Measurements from ENCODE around the gene APBB1IP. TPM values are rescaled to one million over a fixed set of nuclear protein-coding genes. Genes with fewer than 3 reads are reported as not detected.

The APBB1IP gene
- total and polyA plus RNA-seq, 4 donors, result 5.4 to 33.5 (median 19.1) TPM

DNA sequence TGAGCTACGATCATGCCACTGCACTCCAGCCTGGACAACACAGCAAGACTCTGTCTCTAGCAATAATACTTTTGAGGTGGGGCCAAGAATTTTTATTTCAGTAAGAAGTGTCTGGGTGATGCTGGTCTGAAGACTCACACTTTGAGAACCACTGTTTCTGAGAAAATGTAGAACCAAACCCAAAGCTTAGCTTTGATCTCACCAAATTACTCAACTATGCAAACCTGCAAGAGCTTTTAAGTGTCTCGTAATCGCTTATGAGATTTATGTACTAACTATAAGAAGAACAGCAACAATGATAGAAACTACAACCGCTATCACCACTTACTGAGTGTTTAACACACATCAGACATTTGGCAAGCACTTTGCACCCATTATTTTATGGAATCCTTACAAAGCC, 29.5 kb downstream of the APBB1IP start:
- Histone ChIP-seq H3K9me3 (ENCODE audit: control insufficient read depth in 4 of 4, insufficient read depth in 3 of 4, low read length in 3 of 4) (no peaks in the 10 kb centered on the region), H3K27ac (ENCODE audit: low read depth in 1 of 2, low read length in 1 of 2) (no peak overlapping the region), H3K4me1 (ENCODE audit: control insufficient read depth in 5 of 5, insufficient read depth in 5 of 5, low read length in 5 of 5) (no peaks in the 10 kb centered on the region), H3K36me3 (ENCODE audit: control insufficient read depth in 4 of 4, insufficient read depth in 4 of 4, low read length in 4 of 4) (no peaks in the 10 kb centered on the region), H3K9ac (ENCODE audit: insufficient read depth in 1 of 2, low read length in 2 of 2) (no peak overlapping the region), H3K27me3 (ENCODE audit: control insufficient read depth in 3 of 3, insufficient read depth in 3 of 3, low read length in 2 of 3) (no peaks in the 10 kb centered on the region), H3K4me3 (no peak overlapping the region)
- no peak for TF ChIP-seq CTCF (IDR thresholded peaks at IDR 0.05; ENCODE audit: control extremely low read depth, extremely low read depth)
- DNase-seq, result no peak
- no peak for ATAC-seq (ENCODE audit: insufficient read depth, low FRiP score)
- WGBS, 2 donors, result 79 to 90% methylated on average over 4 of the region's 4 CpGs

DNA sequence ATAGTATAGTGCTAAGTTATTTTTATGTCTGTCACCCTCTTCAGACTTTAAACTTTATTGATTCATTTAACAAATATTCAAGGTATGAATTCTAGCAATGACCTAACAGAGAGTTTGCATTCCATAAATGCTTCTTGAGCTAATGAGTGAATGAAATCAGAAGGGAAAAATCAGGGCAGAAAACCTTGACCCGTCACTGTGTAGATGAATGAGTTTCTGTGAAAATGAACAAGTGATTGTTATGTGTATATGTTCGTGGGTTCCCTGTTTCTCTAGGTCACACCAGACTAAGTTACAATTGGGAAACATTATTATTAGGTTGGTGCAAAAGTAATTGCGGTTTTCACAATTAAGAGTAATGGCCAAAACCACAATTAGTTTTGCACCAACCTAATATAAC, 30.1 kb downstream of the APBB1IP start:
- no peak for TF ChIP-seq CTCF (IDR thresholded peaks at IDR 0.05; ENCODE audit: control extremely low read depth, extremely low read depth)
- Histone ChIP-seq H3K27me3 (ENCODE audit: control insufficient read depth in 3 of 3, insufficient read depth in 3 of 3, low read length in 2 of 3) (no peaks in the 10 kb centered on the region), H3K9ac (ENCODE audit: insufficient read depth in 1 of 2, low read length in 2 of 2) (no peak overlapping the region), H3K4me1 (ENCODE audit: control insufficient read depth in 5 of 5, insufficient read depth in 5 of 5, low read length in 5 of 5) (no peaks in the 10 kb centered on the region), H3K9me3 (ENCODE audit: control insufficient read depth in 4 of 4, insufficient read depth in 3 of 4, low read length in 3 of 4) (no peaks in the 10 kb centered on the region), H3K36me3 (ENCODE audit: control insufficient read depth in 4 of 4, insufficient read depth in 4 of 4, low read length in 4 of 4) (no peaks in the 10 kb centered on the region), H3K27ac (ENCODE audit: low read depth in 1 of 2, low read length in 1 of 2) (no peak overlapping the region), H3K4me3 (no peak overlapping the region)
- ATAC-seq (ENCODE audit: insufficient read depth, low FRiP score) (no peak), DNase-seq (no peak)
- WGBS, 2 donors, result 55 to 63% methylated on average over 3 of the region's 3 CpGs

GRCh38 chr10:26468700-26469099, 30.6 kb downstream of the APBB1IP start:
- no peaks in the 10 kb centered on the region for H3K27me3 ChIP-seq (ENCODE audit: control insufficient read depth in 3 of 3, insufficient read depth in 3 of 3, low read length in 2 of 3)
- no peak overlapping the region for H3K4me3 ChIP-seq
- no peak overlapping the region for H3K9ac ChIP-seq (ENCODE audit: insufficient read depth in 1 of 2, low read length in 2 of 2)
- no peaks in the 10 kb centered on the region for H3K36me3 ChIP-seq (ENCODE audit: control insufficient read depth in 4 of 4, insufficient read depth in 4 of 4, low read length in 4 of 4)
- DNase-seq, result no peak
- ATAC-seq (ENCODE audit: insufficient read depth, low FRiP score), result no peak
- no peak for TF ChIP-seq CTCF (IDR thresholded peaks at IDR 0.05; ENCODE audit: control extremely low read depth, extremely low read depth)
- no peak overlapping the region for H3K27ac ChIP-seq (ENCODE audit: low read depth in 1 of 2, low read length in 1 of 2)
- H3K9me3 ChIP-seq (ENCODE audit: control insufficient read depth in 4 of 4, insufficient read depth in 3 of 4, low read length in 3 of 4), result no peaks in the 10 kb centered on the region
- no peaks in the 10 kb centered on the region for H3K4me1 ChIP-seq (ENCODE audit: control insufficient read depth in 5 of 5, insufficient read depth in 5 of 5, low read length in 5 of 5)
- 39 to 66% methylated on average over 6 of the region's 6 CpGs for WGBS, 2 donors

DNA sequence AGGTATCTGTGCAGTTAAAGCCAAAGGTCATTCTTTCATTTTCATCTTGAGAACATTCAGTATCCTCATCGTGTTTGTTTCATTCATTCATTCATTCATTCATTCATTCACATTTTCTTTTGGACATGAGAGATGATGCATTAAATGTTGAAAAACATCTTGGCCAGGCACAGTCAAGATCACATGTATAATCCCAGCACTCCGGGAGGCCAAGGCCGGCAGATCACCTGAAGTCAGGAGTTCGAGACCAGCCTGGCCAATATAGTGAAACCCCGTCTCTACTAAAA, 34.3 kb downstream of the APBB1IP start:
- no peaks in the 10 kb centered on the region for H3K9me3 ChIP-seq (ENCODE audit: control insufficient read depth in 4 of 4, insufficient read depth in 3 of 4, low read length in 3 of 4)
- H3K4me3 ChIP-seq, result no peak overlapping the region
- no peak overlapping the region for H3K9ac ChIP-seq (ENCODE audit: insufficient read depth in 1 of 2, low read length in 2 of 2)
- peaks cover 0 to 1% (median 0%) of the 10 kb centered on the region in 4 donors for H3K36me3 ChIP-seq (ENCODE audit: control insufficient read depth in 4 of 4, insufficient read depth in 4 of 4, low read length in 4 of 4)
- TF ChIP-seq CTCF (IDR thresholded peaks at IDR 0.05; ENCODE audit: control extremely low read depth, extremely low read depth), result no peak
- H3K27me3 ChIP-seq (ENCODE audit: control insufficient read depth in 3 of 3, insufficient read depth in 3 of 3, low read length in 2 of 3), result no peaks in the 10 kb centered on the region
- no peak overlapping the region for H3K27ac ChIP-seq (ENCODE audit: low read depth in 1 of 2, low read length in 1 of 2)
- WGBS, 2 donors, result 90 to 95% methylated on average over 5 of the region's 5 CpGs
- H3K4me1 ChIP-seq (ENCODE audit: control insufficient read depth in 5 of 5, insufficient read depth in 5 of 5, low read length in 5 of 5), result no peaks in the 10 kb centered on the region
- ATAC-seq (ENCODE audit: insufficient read depth, low FRiP score), result no peak
- DNase-seq, result no peak
